GM12874 (cell line): ENCODE results near the gene MYO1E.

ENCODE experiments used
- TF ChIP-seq, protein P1 (sequence below): IDR thresholded peaks from 2 replicates; pipeline ENCODE4 v1.5.1; 2011; ENCODE audit warnings: low read depth, mild to moderate bottlenecking, control low read depth, low read length, moderate library complexity; ENCODE audit not compliant: insufficient read depth

Gene MYO1E

GRCh38 chr15:59355730-59356129 is 16.9 kb downstream of the MYO1E start:
- TF ChIP-seq, protein P1, sequence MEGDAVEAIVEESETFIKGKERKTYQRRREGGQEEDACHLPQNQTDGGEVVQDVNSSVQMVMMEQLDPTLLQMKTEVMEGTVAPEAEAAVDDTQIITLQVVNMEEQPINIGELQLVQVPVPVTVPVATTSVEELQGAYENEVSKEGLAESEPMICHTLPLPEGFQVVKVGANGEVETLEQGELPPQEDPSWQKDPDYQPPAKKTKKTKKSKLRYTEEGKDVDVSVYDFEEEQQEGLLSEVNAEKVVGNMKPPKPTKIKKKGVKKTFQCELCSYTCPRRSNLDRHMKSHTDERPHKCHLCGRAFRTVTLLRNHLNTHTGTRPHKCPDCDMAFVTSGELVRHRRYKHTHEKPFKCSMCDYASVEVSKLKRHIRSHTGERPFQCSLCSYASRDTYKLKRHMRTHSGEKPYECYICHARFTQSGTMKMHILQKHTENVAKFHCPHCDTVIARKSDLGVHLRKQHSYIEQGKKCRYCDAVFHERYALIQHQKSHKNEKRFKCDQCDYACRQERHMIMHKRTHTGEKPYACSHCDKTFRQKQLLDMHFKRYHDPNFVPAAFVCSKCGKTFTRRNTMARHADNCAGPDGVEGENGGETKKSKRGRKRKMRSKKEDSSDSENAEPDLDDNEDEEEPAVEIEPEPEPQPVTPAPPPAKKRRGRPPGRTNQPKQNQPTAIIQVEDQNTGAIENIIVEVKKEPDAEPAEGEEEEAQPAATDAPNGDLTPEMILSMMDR = no peak

- TF ChIP-seq, protein P1 = no peak
Observed at GRCh38 chr15:59354417-59355031, 18.1 kb downstream of the MYO1E start.

GRCh38 chr15:59353994-59354416 is 18.7 kb downstream of the MYO1E start:
- TF ChIP-seq, protein P1 = no peak

- TF ChIP-seq, protein P1 = no peak
Observed at GRCh38 chr15:59352683-59353082, 20.0 kb downstream of the MYO1E start.

- TF ChIP-seq, protein P1 = no peak
Observed at GRCh38 chr15:59352189-59352588, 20.5 kb downstream of the MYO1E start.

DNA sequence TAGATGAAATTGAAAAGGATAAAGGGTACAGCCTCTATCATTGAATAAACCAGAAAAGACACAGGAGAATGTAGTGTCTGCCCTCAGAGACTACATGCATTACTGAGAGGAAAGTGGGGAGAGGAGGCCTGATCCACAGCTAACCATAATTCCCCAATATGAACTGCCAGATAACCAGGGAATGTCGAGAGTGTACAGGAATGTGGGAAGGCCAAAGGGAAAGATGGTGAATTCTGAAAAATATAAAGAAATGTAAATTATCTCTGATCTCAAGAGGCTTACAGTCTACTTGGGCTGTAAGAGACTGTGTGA is 22.3 kb downstream of the MYO1E start:
- TF ChIP-seq, protein P1 = no peak

DNA sequence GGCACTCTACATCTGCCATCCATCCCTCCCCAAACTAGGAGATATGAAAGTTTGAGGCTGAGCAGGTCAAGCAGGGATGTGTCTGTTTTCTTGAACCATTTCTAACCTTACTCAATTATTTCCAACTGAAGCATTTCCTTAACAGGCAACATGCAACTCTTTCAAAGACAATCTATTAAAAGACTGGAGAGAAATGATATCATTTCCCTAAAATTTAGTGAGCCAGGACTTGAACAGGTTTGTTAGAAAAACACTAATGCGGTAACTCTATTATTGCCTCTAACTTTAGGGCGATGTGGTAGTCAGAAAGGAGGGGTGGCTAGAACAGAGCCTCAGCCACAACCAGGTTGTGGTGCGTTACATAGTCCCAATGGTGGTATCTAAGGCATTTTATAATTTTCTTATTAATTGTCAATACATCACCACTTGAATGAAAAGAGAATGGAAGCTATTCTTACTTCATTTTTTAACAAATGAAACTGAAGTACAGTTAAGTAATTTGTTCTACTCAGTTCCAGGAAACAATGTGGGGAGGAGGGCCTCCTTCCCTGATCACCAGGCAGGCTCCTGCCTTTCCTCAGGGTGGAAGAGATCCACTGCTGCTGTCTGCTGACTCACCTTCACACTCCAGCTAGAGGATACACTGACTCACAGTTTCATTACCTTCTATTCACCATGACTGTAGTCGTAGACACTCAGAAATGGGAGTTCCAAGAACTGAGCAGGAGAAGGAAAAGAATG is 22.8 kb downstream of the MYO1E start:
- TF ChIP-seq, protein P1 = no peak
